BLaER1 (cell line): Measurements from ENCODE around the gene HSPA1L.
A peak's percentile ranks its signal among the peaks of the same experiment; 100 is the strongest.

Experiments used
- H3K27ac ChIP-seq: shearing (Covaris generic); formaldehyde crosslinking; 2 replicates; pipeline ENCODE4 v1.8.1; 2022
- H3K27me3 ChIP-seq: shearing (Covaris generic); formaldehyde crosslinking; 2 replicates; pipeline ENCODE4 v1.8.1; 2022
- H3K36me3 ChIP-seq: shearing (Covaris generic); formaldehyde crosslinking; 2 replicates; pipeline ENCODE4 v1.8.1; 2022
- H3K4me1 ChIP-seq: shearing (Covaris generic); formaldehyde crosslinking; 2 replicates; pipeline ENCODE4 v1.8.1; 2022
- H3K4me2 ChIP-seq: shearing (Covaris generic); formaldehyde crosslinking; 2 replicates; pipeline ENCODE4 v1.8.1; 2022
- H3K4me3 ChIP-seq: shearing (Covaris generic); formaldehyde crosslinking; 2 replicates; pipeline ENCODE4 v1.8.1; 2022
- H3K9ac ChIP-seq: shearing (Covaris generic); formaldehyde crosslinking; 2 replicates; pipeline ENCODE4 v1.8.1; 2022
- H3K9me3 ChIP-seq: shearing (Covaris generic); formaldehyde crosslinking; 2 replicates; pipeline ENCODE4 v1.8.1; 2022
- H4K20me1 ChIP-seq: shearing (Covaris generic); formaldehyde crosslinking; 2 replicates; pipeline ENCODE4 v1.8.1; 2022
- Cebpa-rat ChIP-seq: shearing (Covaris generic); IDR thresholded peaks from 2 replicates; pipeline ENCODE4 v1.8.1; 2022

The HSPA1L gene

DNA sequence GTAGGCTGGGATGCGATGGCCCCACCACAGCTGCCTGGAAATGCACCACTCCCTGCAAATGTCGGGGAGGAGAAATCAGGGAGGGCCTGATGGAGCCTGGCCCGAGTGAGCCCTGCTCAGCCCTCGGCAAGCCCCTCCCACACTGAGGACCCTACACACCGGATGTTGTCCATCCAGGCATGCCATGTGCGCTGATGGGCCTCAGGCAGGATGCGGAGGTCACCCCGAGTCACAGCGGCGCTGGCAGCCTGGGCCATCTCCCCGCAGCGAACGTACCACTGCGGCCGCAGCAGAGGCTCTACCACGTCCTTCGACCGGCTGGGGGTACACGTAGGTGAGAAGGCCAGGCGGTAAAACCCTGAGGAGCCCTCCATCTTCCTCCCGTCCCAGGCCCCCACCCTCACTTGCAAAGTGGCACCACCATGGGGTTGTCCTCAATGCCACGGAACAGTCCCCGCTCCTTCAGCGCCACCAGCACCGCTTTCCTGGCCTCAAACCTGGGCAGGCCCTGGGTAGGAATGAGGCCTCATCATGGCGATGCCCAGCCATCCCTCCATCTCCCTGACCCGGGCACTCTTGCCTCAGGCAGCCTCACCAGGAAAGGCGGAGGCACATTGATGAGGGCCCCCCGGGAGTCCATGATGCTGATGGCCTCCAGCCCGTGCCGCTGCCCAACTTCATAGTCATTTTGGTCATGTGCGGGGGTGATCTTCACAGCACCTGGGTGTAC lies 32.8 kb downstream of the HSPA1L start:
- H3K9ac ChIP-seq: no peak overlapping the region
- H3K4me2 ChIP-seq: no peak overlapping the region
- peaks cover 12% of the 10 kb centered on the region; the same call in 1 of the 2 replicates for H4K20me1 ChIP-seq
- no peak overlapping the region for H3K4me3 ChIP-seq
- no peaks in the 10 kb centered on the region for H3K9me3 ChIP-seq
- peaks cover 11% of the 10 kb centered on the region for H3K4me1 ChIP-seq
- H3K27ac ChIP-seq: no peak overlapping the region
- no peak for TF ChIP-seq Cebpa-rat
- H3K27me3 ChIP-seq: no peaks in the 10 kb centered on the region
- H3K36me3 ChIP-seq: peaks cover 98% of the 10 kb centered on the region

DNA sequence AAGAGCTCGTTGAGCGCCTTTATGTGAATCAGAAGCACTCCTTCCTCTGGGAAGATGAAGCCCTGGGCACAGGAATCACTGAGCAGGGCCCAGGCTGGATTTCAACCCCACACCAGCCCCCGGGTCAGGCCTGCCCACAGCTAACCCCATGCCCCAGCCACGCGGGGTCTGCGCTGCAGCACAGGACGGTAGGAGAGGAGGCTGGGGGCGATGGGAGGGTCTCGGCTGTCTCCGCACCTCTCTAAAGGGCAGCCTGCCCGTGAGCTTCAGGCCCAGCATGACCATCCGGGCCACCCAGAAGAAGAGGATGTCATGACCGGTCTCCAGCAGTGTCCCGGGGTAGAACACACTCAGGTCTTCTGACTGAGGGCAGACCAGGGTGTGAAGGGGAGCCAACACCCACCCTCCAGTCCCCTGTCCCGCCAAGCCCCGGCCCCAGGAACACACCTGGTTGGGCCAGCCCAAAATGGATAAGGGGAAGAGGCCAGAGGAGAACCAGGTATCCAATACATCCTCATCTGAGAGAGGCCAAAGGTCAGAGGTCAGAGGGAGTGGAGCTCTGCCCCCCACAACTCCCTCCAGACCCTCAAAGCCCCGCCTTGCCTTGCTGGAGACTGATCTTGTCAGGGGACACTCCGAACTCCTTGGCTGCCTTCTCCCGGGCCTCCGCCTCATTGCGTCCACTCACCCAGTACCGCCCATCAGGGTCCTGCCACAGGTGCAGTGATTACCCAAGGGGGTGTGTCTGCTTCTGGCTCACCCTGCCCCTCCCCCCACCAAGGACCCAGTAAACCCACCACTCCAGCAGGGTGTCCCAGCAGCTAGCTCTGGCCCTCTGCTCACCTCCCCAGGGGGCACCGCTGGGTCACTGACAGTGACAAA lies 33.6 kb downstream of the HSPA1L start:
- H3K36me3 ChIP-seq: peaks cover 91% of the 10 kb centered on the region
- H4K20me1 ChIP-seq: peaks cover 12% of the 10 kb centered on the region; the same call in 1 of the 2 replicates
- H3K4me2 ChIP-seq: no peak overlapping the region
- TF ChIP-seq Cebpa-rat: no peak
- no peaks in the 10 kb centered on the region for H3K27me3 ChIP-seq
- peaks cover 19% of the 10 kb centered on the region for H3K4me1 ChIP-seq
- H3K4me3 ChIP-seq: no peak overlapping the region
- no peak overlapping the region for H3K27ac ChIP-seq
- H3K9me3 ChIP-seq: no peaks in the 10 kb centered on the region
- H3K9ac ChIP-seq: no peak overlapping the region

DNA sequence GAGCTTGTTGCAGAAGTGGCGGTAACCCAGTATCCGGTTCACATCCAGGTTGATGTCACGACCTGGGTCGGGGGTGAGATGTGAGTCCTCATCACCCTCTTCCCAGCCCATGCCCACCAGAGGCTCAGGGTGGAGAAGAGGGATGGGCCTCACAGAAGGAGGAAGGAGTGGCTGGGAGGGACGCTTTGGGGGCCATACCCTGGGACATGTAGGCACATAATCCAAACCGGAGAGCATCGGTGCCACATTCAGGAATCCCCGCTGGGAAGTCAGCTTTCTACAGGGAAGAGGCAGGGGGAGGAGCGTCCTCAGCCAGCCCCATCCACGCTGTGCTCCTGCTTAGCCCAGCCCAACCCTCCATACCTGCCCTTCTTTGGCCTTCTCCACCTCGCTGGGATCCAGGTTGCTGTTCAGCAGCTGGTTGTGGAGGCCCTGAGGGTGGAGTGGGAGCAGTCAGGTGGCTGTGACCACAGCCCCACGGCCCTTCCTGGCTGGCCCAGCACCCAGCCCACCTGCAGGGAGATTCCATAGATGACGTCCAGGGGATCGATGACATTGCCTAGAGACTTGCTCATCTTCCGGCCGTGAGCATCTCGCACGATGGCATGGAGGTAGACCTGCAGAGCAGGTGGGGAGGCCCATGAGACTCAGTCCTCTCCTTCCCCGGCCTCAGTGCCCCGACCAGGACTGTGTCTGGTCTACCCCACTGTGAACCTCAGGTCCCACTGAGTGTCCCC lies 34.4 kb downstream of the HSPA1L start:
- Histone ChIP-seq H3K4me3 (no peak overlapping the region), H3K4me1 (peaks cover 26% of the 10 kb centered on the region), H3K27me3 (no peaks in the 10 kb centered on the region), H4K20me1 (peaks cover 12% of the 10 kb centered on the region; the same call in 1 of the 2 replicates), H3K27ac (no peak overlapping the region), H3K36me3 (peaks cover 83% of the 10 kb centered on the region), H3K9ac (no peak overlapping the region), H3K9me3 (no peaks in the 10 kb centered on the region), H3K4me2 (no peak overlapping the region)
- no peak for TF ChIP-seq Cebpa-rat

DNA sequence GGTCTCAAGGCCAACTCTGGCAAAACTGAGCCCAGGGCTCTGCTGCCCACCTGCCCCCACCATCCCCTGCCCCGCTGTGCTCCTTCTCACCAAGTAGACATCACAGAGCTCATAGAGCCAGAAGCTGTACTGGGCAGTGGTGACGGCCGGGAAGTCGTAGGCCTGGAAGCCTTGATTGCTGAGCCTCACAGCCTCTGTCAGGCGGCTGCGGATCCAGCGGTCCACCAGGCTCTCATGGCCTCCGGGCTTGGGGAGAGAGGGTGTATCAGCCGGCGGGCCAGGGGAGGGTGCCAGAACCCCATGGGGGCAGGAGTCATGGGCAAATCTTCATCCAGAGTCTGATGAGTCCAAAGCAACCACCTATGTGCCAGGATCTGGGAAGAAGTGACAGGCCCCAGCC lies 35.2 kb downstream of the HSPA1L start:
- Histone ChIP-seq H3K9me3 (no peaks in the 10 kb centered on the region), H3K27me3 (no peaks in the 10 kb centered on the region), H4K20me1 (peaks cover 12% of the 10 kb centered on the region; the same call in 1 of the 2 replicates), H3K4me3 (no peak overlapping the region), H3K27ac (no peak overlapping the region), H3K9ac (no peak overlapping the region), H3K36me3 (peaks cover 75% of the 10 kb centered on the region), H3K4me2 (no peak overlapping the region), H3K4me1 (peaks cover 33% of the 10 kb centered on the region)
- TF ChIP-seq Cebpa-rat: no peak

DNA sequence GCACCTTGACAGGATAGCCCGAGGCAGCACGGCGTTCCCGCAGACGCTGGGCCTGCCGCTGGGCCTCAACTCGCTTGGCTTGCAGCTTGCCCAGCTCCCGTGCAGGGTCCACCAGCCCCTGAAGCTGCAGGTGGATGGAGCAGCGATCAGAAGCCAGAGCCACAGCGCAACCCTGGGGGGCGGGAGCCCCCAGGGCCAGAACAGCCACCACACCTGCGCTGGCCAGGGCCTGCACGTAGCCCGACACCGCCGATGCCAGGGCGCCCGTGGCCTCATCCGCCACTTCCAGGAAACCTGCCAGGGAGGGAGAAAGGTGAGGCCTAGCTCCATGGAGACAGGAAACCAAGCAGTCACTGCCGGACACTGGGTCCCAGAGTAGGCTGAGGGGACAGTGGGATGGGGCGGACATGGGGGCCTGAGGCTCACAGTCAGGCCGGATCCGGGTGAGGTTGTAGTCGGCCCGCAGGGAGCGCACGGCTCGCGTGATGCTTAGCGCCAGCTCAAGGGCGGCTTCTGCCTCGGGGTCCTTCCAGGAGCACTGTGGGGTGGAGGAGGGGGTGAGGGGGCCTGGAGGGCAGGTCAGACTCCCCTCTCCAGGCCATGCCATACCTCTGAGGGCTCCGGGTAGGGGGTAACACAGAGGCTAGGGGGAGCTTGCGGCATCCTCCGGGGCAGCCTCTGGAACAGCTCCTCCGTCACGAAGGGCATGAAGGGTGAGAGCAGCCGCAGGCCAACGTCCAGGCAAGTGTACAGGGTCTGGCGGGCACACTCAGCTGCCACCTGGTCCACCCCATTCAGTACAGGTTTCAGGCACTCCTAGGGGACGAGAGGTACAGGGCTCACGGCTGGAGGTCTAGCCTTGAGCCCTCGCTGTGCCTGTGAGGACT lies 35.8 kb downstream of the HSPA1L start:
- peaks cover 12% of the 10 kb centered on the region; the same call in 1 of the 2 replicates for H4K20me1 ChIP-seq
- no peak overlapping the region for H3K4me2 ChIP-seq
- no peak overlapping the region for H3K27ac ChIP-seq
- peaks cover 40% of the 10 kb centered on the region for H3K4me1 ChIP-seq
- no peaks in the 10 kb centered on the region for H3K9me3 ChIP-seq
- TF ChIP-seq Cebpa-rat: no peak
- no peak overlapping the region for H3K4me3 ChIP-seq
- H3K9ac ChIP-seq: no peak overlapping the region
- no peaks in the 10 kb centered on the region for H3K27me3 ChIP-seq
- peaks cover 68% of the 10 kb centered on the region for H3K36me3 ChIP-seq

DNA sequence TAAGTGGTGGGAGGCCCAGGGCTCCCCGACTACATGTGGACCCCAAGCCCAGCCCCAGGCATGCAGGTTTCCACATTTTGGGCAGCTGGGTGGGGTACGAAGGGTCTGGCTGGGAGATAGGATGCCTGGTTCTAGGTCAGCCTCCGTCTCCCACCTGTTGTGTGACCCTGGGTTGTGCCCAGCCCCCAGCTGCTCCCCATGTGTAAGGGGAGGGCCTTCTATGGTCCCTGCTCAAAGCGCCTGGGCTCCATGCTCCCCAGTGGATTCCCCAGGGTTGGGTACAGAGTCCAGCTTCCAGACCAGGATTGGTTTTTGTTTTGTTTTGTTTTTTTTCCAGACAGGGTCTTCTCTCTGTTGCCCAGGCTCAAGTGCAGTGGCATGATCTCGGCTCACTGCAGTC lies 36.9 kb downstream of the HSPA1L start:
- H4K20me1 ChIP-seq: peaks cover 12% of the 10 kb centered on the region; the same call in 1 of the 2 replicates
- H3K27me3 ChIP-seq: no peaks in the 10 kb centered on the region
- no peak overlapping the region for H3K4me3 ChIP-seq
- TF ChIP-seq Cebpa-rat: no peak
- peaks cover 58% of the 10 kb centered on the region for H3K36me3 ChIP-seq
- H3K4me1 ChIP-seq: peaks cover 44% of the 10 kb centered on the region
- H3K9ac ChIP-seq: no peak overlapping the region
- no peak overlapping the region for H3K4me2 ChIP-seq
- H3K9me3 ChIP-seq: no peaks in the 10 kb centered on the region
- H3K27ac ChIP-seq: no peak overlapping the region

DNA sequence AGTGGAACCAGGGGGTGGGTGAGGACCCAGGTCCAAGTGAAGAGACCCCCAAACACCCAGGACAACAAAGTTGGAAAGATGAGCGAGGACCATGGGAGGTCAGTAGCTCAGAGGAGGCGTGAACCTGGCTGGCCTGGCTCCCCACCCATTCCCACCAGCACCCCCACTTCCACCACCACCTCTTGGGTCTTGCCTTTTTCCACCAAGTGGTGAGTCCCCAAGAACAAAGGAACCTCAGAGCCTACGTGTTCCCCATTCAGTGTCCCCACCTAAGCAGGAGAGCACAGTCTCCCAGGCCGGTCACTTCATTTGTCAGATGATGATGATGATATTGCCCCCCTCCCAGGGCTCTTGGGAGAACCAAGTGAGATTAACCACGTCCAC lies 37.4 kb downstream of the HSPA1L start:
- Histone ChIP-seq H3K4me3 (no peak overlapping the region), H3K4me1 (peaks cover 48% of the 10 kb centered on the region), H3K4me2 (peak overlapping the region; percentile 66), H3K27me3 (no peaks in the 10 kb centered on the region), H3K27ac (no peak overlapping the region), H3K9ac (0 out of 2 replicates have a peak overlapping the region, but pooled peaks have one; percentile 23), H3K9me3 (no peaks in the 10 kb centered on the region), H4K20me1 (peaks cover 11% of the 10 kb centered on the region; the same call in 1 of the 2 replicates), H3K36me3 (peaks cover 53% of the 10 kb centered on the region)
- no peak for TF ChIP-seq Cebpa-rat

DNA sequence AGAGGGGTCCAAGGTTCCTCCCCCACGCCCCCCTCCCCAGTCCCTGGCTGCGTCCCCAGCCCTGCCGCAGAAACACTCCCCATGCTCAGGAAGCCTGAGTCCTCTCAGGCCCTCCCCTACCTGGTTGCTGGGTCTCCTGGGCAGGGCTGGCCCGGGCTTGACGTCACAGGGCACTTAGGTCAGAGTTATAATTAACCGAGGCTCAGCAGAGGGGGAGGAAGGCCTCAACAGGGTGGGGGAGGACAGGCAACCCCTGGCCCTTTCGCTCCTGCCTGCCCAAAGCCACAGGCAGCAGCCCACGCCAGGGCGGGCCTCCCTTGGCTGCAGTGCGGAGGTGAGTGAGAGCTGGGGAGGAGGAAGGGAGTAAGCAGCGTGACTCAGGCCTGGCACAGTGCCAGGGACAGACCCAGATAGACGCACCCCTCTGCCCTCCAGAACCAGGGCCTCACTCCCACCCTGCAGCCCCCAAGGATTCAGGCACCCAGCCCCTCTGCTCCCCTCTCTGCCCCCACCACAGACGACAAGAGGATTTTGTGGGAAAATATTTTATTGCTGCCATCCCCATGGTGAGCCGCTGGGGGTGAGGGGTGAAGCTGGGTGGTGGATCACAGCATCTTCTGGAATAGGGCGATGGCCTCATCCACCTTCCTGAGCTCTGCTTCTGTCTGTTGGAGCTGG lies 38.0 kb downstream of the HSPA1L start, which contains the start of gene VWA7:
TSS of gene VWA7 (minus strand) at position 340 of the 678 bp plus-strand sequence. CDS start 549 bp downstream, outside the sequence.
- H3K4me1 ChIP-seq: peaks cover 53% of the 10 kb centered on the region
- H3K9ac ChIP-seq: 0 out of 2 replicates have a peak within 1 kb of the TSS, but pooled peaks have one; percentile 23
- peak within 1 kb of the TSS; percentile 66 for H3K4me2 ChIP-seq
- H4K20me1 ChIP-seq: peaks cover 6% of the 10 kb centered on the region; the same call in 1 of the 2 replicates
- no peaks in the 10 kb centered on the region for H3K9me3 ChIP-seq
- H3K4me3 ChIP-seq: no peak within 1 kb of the TSS
- TF ChIP-seq Cebpa-rat: no peak
- H3K36me3 ChIP-seq: peaks cover 47% of the 10 kb centered on the region
- H3K27me3 ChIP-seq: no peaks in the 10 kb centered on the region
- peak within 1 kb of the TSS; percentile 58 for H3K27ac ChIP-seq
